Measurements from ENCODE around the gene ZFHX3. TPM values are rescaled to one million over a fixed set of nuclear protein-coding genes. Genes with fewer than 3 reads are reported as not detected.

The ZFHX3 gene
- total RNA-seq, 1 experiment from 2014 or later, result 1.5 TPM

- Histone ChIP-seq H3T11ph (ENCODE audit: low read length) (no peak overlapping the region), H3K27ac (ENCODE audit: insufficient read length, low read depth, low read length) (no peak overlapping the region), H2BK12ac (ENCODE audit: insufficient read length, low read depth, low read length) (no peak overlapping the region), H3K4me2 (ENCODE audit: insufficient read depth, insufficient read length, low read length) (no peak overlapping the region), H3K4me1 (ENCODE audit: insufficient read depth, low read length) (no peaks in the 10 kb centered on the region), H2BK5ac (ENCODE audit: insufficient read length, low read length) (no peak overlapping the region), H4K8ac (replicated peaks; ENCODE audit: insufficient read length, low read depth, low read length) (no peak overlapping the region), H2AK5ac (ENCODE audit: insufficient read length, low read length) (no peak overlapping the region), H2BK120ac (ENCODE audit: low read depth, low read length, poor library complexity, severe bottlenecking) (no peak overlapping the region), H3K14ac (ENCODE audit: insufficient read depth, low read length) (no peak overlapping the region), H3K23me2 (ENCODE audit: insufficient read length, low read depth, low read length, poor library complexity, severe bottlenecking) (no peaks in the 10 kb centered on the region), H3K27me3 (ENCODE audit: insufficient read depth, low read length) (no peaks in the 10 kb centered on the region), H3K9ac (ENCODE audit: extremely low read depth, insufficient read length, low read length) (no peak overlapping the region), H2BK20ac (ENCODE audit: low read depth, low read length, poor library complexity, severe bottlenecking) (no peak overlapping the region), H4K5ac (ENCODE audit: insufficient read length, low read depth, low read length) (no peak overlapping the region), H3K18ac (ENCODE audit: insufficient read length, low read depth, low read length) (no peak overlapping the region), H2AFZ (ENCODE audit: low read length) (no peak overlapping the region), H4K20me1 (ENCODE audit: control insufficient read depth, insufficient read depth, insufficient read length) (no peaks in the 10 kb centered on the region), H3K79me2 (ENCODE audit: insufficient read depth, low read length) (no peaks in the 10 kb centered on the region), H3K9me3 (ENCODE audit: control insufficient read depth, low read depth, low read length) (no peaks in the 10 kb centered on the region), H3K79me1 (ENCODE audit: insufficient read depth, low read depth, low read length, poor library complexity, severe bottlenecking) (no peaks in the 10 kb centered on the region), H4K91ac (ENCODE audit: insufficient read length, low read depth, low read length) (peak overlapping the region; percentile 11), H2BK15ac (ENCODE audit: low read depth, low read length) (no peak overlapping the region), H3K23ac (ENCODE audit: insufficient read length, low read depth, low read length) (no peak overlapping the region), H3K4ac (ENCODE audit: low read depth, low read length) (no peak overlapping the region), H3K56ac (ENCODE audit: insufficient read length, low read depth, low read length) (no peak overlapping the region)
- H3K9me3 Mint-ChIP-seq, result no peaks in the 10 kb centered on the region
- peaks cover 0 to 5% of the 10 kb centered on the region in 2 experiments; a peak in 3 of 4 replicates for H3K4me1 Mint-ChIP-seq
- no peak for DNase-seq
- no peaks in the 10 kb centered on the region for H3K36me3 Mint-ChIP-seq (ENCODE audit: insufficient read depth in 1 of 3, low read depth in 3 of 3)
- no peak overlapping the region for H3K4me3 Mint-ChIP-seq
- H3K27ac Mint-ChIP-seq, result no peak overlapping the region
- WGBS (ENCODE audit: extremely low coverage, insufficient read length, low lambda C conversion rate), result no CpG with 5 or more reads among the region's 13 CpGs
- peaks cover 4% of the 10 kb centered on the region for H3K27me3 Mint-ChIP-seq (ENCODE audit: low read depth)
- TF ChIP-seq, protein P1, sequence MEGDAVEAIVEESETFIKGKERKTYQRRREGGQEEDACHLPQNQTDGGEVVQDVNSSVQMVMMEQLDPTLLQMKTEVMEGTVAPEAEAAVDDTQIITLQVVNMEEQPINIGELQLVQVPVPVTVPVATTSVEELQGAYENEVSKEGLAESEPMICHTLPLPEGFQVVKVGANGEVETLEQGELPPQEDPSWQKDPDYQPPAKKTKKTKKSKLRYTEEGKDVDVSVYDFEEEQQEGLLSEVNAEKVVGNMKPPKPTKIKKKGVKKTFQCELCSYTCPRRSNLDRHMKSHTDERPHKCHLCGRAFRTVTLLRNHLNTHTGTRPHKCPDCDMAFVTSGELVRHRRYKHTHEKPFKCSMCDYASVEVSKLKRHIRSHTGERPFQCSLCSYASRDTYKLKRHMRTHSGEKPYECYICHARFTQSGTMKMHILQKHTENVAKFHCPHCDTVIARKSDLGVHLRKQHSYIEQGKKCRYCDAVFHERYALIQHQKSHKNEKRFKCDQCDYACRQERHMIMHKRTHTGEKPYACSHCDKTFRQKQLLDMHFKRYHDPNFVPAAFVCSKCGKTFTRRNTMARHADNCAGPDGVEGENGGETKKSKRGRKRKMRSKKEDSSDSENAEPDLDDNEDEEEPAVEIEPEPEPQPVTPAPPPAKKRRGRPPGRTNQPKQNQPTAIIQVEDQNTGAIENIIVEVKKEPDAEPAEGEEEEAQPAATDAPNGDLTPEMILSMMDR (conservative IDR thresholded peaks at IDR 0.05), result no peak
Observed at GRCh38 chr16:72921106-72921505, 126.8 kb downstream of the ZFHX3 start.

Data from H9 (cell line).